HG03565 (cell line): ENCODE measurements around the gene SPECC1.
"Not testable (repeated sequence)": the region's sequence is repeated elsewhere in the genome, so short reads cannot be mapped to it uniquely, and the experiment has no call there.

Source experiments
- ATAC-seq: cut with Tn5 transposase; IDR thresholded peaks from one replicate; pipeline ENCODE4 v1.9.1; 2021; ENCODE audit warnings: mild to moderate bottlenecking, moderate library complexity; ENCODE audit not compliant: unreplicated experiment

Gene SPECC1

DNA sequence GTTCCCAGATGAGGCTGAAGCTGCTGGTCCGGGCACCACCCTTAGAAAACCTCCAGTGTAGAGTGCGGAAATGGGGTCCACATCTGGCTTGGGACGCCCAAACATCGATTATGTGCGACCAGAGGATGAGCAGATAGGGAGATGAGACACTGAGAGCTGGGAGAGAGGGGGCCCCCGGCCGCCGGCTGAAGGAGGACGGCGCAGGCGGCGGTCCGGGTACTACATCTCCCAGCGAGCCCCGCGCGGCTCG lies 182 bp upstream of the SPECC1 start:
- no peak for ATAC-seq

- no peak for ATAC-seq
These were observed 1.1 kb downstream of the SPECC1 start for GRCh38 chr17:20010099-20010863.

- no peak for ATAC-seq
These were observed 1.8 kb downstream of the SPECC1 start for GRCh38 chr17:20010936-20011335.

- ATAC-seq: no peak
These were observed 2.9 kb downstream of the SPECC1 start for GRCh38 chr17:20012017-20012536.

GRCh38 chr17:20016475-20016992 lies 7.4 kb downstream of the SPECC1 start:
- ATAC-seq: not testable (repeated sequence)

DNA sequence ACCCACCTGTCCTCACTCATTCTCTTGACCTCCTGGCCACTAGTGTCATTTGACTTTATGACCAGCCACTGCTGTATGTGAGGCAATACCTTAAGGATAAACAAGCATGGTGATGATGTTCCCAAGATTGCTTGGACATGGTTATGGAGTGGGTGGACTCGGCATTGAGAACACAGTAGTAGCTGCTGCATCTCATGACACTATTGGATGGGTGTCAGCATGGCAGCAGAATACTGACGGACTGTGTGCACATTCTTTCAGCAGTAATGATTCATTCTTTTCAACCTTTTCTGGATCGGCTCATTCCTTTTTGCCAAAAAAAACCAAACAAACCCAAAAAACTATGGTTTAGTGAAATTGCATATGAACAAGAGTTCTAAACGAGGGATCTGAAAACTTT lies 13.5 kb downstream of the SPECC1 start:
- ATAC-seq: no peak

- ATAC-seq: no peak
These were observed 17.8 kb downstream of the SPECC1 start for GRCh38 chr17:20026960-20027359.

DNA sequence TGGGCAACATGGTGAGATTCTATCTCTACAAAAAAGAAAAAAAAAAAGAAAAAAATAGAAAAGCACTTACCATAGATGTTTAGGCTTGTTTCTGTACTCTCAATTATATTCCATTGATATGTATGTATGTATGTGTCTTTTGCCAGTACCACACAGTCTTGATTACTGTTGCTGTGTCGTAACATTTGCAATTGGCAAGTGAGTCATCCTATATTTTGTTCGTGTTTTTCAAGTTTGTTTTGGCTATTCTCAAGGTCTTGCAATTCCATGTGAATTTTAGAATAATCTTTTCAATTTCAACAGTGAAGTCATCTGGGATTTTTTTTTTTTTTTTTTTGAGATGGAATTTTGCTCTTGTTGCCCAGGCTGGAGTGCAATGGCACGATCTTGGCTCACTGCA lies 19.3 kb downstream of the SPECC1 start:
- no peak for ATAC-seq

DNA sequence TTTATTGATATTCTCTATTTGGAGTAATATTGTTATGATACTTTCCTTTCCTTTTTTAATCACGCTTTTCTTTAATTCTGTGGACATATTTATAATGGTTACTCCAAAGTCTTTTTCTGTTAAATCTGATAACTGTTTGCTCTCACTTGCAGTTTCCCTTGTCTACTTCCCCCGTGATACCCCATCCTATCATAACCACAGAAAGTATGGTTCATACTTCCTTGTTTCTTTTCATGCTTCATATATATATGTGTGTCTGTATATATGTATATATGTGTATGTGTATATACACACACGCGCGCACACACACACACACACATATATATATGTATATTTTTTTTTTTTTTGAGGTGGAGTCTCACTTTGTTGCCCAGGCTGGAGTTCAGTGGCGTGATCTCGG lies 23.5 kb downstream of the SPECC1 start:
- ATAC-seq: no peak

- ATAC-seq: no peak
These were observed 24.3 kb downstream of the SPECC1 start for GRCh38 chr17:20033415-20033814.

GRCh38 chr17:20035501-20035900 lies 26.3 kb downstream of the SPECC1 start:
- no peak for ATAC-seq

DNA sequence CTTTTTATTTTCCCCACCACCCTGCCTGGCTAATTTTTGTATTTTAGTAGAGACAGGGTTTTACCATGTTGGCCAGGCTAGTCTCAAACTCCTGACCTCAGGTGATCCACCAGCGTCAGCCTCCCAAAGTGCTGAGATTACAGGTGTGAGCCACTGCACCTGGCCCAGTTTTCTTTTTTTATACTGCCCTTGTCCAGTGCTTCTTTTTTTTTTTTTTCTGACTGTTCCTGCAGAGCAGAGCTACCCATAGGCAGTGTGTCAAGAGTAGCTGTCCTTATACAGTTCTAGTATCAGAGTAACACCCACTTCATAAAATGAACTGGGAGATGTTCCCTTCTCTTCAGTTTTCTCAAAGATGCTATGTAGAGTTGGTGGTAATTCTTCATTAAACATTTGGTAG lies 28.1 kb downstream of the SPECC1 start:
- ATAC-seq: not testable (repeated sequence)

- no peak for ATAC-seq
These were observed 29.9 kb downstream of the SPECC1 start for GRCh38 chr17:20039037-20039436.

DNA sequence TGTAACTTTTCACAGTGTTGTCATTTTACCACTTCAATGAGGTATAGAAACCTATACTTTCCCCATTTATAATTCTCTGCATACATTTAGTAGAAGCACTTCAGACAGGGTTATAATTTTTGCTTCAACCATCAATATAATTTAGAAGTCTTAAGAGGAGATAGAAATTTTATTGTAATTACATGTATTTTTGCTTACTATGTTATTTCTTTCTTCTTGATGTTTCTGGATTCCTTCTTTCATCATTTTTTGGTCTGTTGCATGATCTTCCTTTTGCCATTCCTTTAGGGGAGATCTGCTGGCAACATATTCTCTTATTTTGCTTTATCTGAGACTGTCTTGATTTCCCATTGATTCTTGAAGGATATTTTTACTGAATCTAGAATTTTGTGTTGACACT lies 31.1 kb downstream of the SPECC1 start:
- ATAC-seq: no peak

DNA sequence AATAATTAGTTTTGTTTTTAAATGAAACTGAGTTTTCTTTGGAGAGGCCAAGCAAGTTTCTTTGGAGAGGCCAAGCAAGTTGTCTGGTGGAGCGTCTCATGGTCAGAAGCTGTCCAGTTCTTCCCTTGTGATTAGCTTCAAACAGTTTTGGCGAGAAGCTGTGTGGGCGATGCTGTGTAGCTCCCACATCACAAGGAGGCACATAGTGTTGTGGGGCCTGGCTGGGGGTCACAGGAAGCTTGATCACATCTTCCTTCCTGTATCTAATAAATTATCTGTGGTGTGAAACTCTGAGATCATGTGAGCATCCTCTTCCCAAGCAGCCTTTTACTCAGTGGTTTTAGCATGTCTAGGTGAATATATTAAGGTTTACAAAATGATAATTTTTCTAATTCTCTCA lies 33.9 kb downstream of the SPECC1 start:
- ATAC-seq: no peak

GRCh38 chr17:20045476-20045875 lies 36.3 kb downstream of the SPECC1 start:
- ATAC-seq: no peak

DNA sequence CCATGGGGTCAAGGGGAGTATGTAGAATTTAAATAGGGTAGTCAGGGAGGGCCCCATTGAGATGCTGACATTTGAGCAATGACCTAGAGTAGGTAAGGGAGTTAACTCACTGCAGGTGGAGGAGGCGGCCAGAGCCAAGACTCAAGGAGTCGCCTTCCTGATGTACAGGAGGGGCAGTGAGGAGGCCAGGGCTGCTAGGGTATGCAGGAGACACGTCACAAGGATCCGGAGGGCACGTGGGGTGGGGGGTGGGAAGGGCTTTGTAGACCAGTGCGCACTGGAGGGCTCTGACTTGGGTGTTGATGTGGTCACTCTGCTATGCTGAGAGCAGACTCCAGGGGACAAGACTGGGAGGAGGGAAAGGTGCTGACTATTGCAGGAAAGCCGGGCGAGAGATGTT lies 37.5 kb downstream of the SPECC1 start:
- no peak for ATAC-seq

DNA sequence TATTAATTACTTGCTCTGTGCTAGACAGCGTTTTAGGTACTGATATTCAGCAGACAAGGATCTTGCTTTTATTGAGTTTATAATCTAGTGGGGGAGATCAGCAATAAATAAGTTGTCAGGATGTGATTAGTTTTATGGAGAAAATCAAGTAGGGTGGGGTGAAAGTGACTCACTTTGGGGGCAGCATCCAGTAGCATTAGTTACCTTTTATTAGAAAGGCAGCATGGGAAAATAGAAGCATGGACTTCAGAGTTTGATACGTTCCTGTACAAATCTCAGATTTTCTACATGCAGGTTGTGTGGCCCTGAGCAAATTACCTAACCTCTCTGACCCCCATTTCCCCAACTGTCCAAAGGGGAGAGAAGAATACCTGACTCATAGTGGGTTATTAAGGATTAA lies 42.5 kb downstream of the SPECC1 start:
- no peak for ATAC-seq

GRCh38 chr17:20053361-20053964 lies 44.3 kb downstream of the SPECC1 start:
- no peak for ATAC-seq

- no peak for ATAC-seq
These were observed 50.6 kb downstream of the SPECC1 start for GRCh38 chr17:20059728-20060188.

DNA sequence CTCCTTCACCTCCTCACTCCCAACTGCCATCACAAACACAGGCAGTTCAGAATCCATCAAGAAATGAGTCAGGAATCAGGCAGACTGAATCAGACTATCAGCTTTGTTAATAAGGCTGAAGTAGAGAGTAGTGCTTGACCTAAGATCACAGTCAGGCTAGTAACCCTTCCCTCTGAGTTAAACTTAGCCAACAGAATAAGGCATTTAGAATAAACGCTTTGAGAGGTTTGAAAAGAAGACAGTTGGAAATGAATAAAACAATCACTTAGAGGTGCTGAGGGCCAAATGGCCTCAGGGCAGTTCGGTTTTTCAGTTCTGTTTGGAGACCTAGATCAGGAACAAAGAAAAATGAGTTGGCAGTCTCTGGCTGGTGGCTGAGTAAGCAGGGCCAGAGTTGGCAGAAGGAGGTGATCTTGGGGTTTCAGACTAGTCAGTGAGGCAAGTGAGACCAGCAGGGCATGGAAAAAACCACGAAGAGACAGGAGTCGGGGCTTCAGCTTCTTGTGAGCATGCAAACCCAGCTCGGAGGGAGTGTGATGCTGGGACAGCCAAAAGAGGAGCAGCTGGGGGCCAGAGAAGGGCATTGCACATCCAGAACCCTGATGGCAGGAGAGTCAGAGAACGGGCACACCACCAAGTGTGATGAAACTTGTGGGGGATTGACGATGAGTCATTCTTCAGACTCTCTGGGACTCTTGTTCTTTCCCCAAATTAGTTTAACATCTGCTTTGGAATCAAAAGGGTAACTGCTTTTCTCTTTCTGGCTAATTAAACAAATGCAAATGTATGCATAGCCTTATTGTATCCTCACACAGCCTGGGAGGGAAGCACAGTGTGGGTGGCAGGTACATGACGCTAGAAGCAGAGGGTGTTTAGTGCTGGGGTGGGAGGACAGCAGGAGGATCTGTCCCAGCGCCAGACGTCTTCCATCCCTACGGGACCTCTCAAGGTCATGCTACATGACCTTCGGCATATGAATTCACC lies 54.8 kb downstream of the SPECC1 start:
- no peak for ATAC-seq
